Natural killer cell (primary cell): ENCODE results near the gene HK1. TPM values are rescaled to one million over a fixed set of nuclear protein-coding genes. Genes with fewer than 3 reads are reported as not detected.

ENCODE experiments used
- ATAC-seq, 3 donors: fragments of 150-1000 bp in 2 of 3; fragments of 200-7000 bp in 1 of 3; cut with Tn5 transposase; 1 replicate in 1 of 3; 2 replicates in 2 of 3; pipeline ENCODE4 v1.10.0; 2021; ENCODE audit warnings: mild to moderate bottlenecking in 2 of 3, moderate library complexity in 2 of 3
- DNase-seq, 2 donors: peaks; one replicate each; pipeline versions ENCODE4 v3.0.0 to v3.0.0-alpha.2; 2013 to 2021; ENCODE audit warnings: mixed read lengths in 1 of 2
- H3K27ac ChIP-seq: one replicate; pipeline ENCODE4 v1.5.1; 2013; ENCODE audit warnings: mild to moderate bottlenecking, low read length
- H3K27me3 ChIP-seq: one replicate; pipeline ENCODE4 v1.6.1; 2013; ENCODE audit warnings: low read length; ENCODE audit not compliant: control insufficient read depth, insufficient read depth
- H3K36me3 ChIP-seq: one replicate; pipeline ENCODE4 v1.6.1; 2013; ENCODE audit warnings: low read length; ENCODE audit not compliant: control insufficient read depth, insufficient read depth
- H3K4me1 ChIP-seq: one replicate; pipeline ENCODE4 v1.6.1; 2013; ENCODE audit warnings: low read length; ENCODE audit not compliant: control insufficient read depth, insufficient read depth
- H3K4me3 ChIP-seq: one replicate; pipeline ENCODE4 v1.5.1; 2013; ENCODE audit warnings: low read length
- H3K9me3 ChIP-seq: one replicate; pipeline ENCODE4 v1.6.1; 2013; ENCODE audit warnings: low read length; ENCODE audit not compliant: control insufficient read depth, insufficient read depth
- H3K27ac Mint-ChIP-seq, 2 donors: one replicate each; pipeline ENCODE4 v1.8.0; 2022; ENCODE audit warnings: mild to moderate bottlenecking in 2 of 2, mixed read lengths in 2 of 2, moderate library complexity in 1 of 2
- H3K27me3 Mint-ChIP-seq, 2 donors: one replicate each; pipeline ENCODE4 v1.8.0; 2022; ENCODE audit warnings: low read depth in 2 of 2, mixed read lengths in 2 of 2
- H3K36me3 Mint-ChIP-seq: one replicate; pipeline ENCODE4 v1.8.0; 2022; ENCODE audit warnings: mixed read lengths
- H3K4me1 Mint-ChIP-seq, 2 donors: one replicate each; pipeline ENCODE4 v1.8.0; 2022; ENCODE audit warnings: mixed read lengths in 2 of 2
- H3K4me3 Mint-ChIP-seq: one replicate; pipeline ENCODE4 v1.8.0; 2022; ENCODE audit warnings: mild to moderate bottlenecking, moderate library complexity, mixed read lengths
- H3K9me3 Mint-ChIP-seq, 2 donors: one replicate each; pipeline ENCODE4 v1.8.0; 2022; ENCODE audit warnings: mixed read lengths in 2 of 2
- CTCF ChIP-seq: fragments of 200-600 bp; IDR thresholded peaks from one replicate; pipeline ENCODE4 v1.8.0; 2022; ENCODE audit warnings: antibody characterized with exemption
- WGBS: methylation state at CpG from one replicate; pipeline ENCODE4 v1.1.7; 2013; ENCODE audit warnings: missing lambda C conversion rate; ENCODE audit not compliant: insufficient coverage; 5-methylcytosine and 5-hydroxymethylcytosine counted together
- intact Hi-C: fragments of 100-400 bp; cut with micrococcal nuclease; formaldehyde crosslinking; loops from one replicate; pipeline ENCODE4 v1.14.2; 2022
- total RNA-seq, 4 donors: library from RNA; stranded (reverse); fragments of 120-200 nt in 1 of 4; gene quantifications; one replicate each; pipeline versions ENCODE4 v1.2.3 to v1.2.4, GENCODE V29; 2013 to 2022

The HK1 gene
- total RNA-seq, 3 donors from 2014 or later (not counting 1 experiment from before 2014, with no cell fraction given): 58.4 to 72.6 (median 69.5) TPM

- Mint-ChIP-seq H3K4me1 (no peaks in the 10 kb centered on the region), H3K9me3 (no peaks in the 10 kb centered on the region), H3K36me3 (no peaks in the 10 kb centered on the region), H3K4me3 (no peak overlapping the region), H3K27ac (no peak overlapping the region), H3K27me3 (peaks cover 9 to 28% of the 10 kb centered on the region in 2 donors)
- intact Hi-C loops: no loop called here
- Histone ChIP-seq H3K9me3 (no peaks in the 10 kb centered on the region), H3K36me3 (no peaks in the 10 kb centered on the region), H3K27ac (no peak overlapping the region), H3K4me1 (peaks cover 4% of the 10 kb centered on the region), H3K27me3 (no peaks in the 10 kb centered on the region), H3K4me3 (no peak overlapping the region)
- no peak for TF ChIP-seq CTCF
- DNase-seq: no peak
- no peak for ATAC-seq
- 84% methylated on average over 10 of the region's 13 CpGs for WGBS
These were observed 159.3 kb downstream of the HK1 start for GRCh38 chr10:69437321-69438259.

- Mint-ChIP-seq H3K9me3 (no peaks in the 10 kb centered on the region), H3K27me3 (peaks cover 9 to 23% of the 10 kb centered on the region in 2 donors)
- WGBS: 50% methylated on average over 10 of the region's 10 CpGs
These were observed 160.4 kb downstream of the HK1 start for GRCh38 chr10:69438536-69439349.

GRCh38 chr10:69439350-69439739 is 161.0 kb downstream of the HK1 start:
- Histone ChIP-seq H3K9me3 (no peaks in the 10 kb centered on the region), H3K4me3 (no peak overlapping the region), H3K27me3 (no peaks in the 10 kb centered on the region), H3K36me3 (no peaks in the 10 kb centered on the region), H3K27ac (no peak overlapping the region), H3K4me1 (peaks cover 4% of the 10 kb centered on the region)
- Mint-ChIP-seq H3K27ac (no peak overlapping the region), H3K4me3 (no peak overlapping the region), H3K9me3 (no peaks in the 10 kb centered on the region), H3K36me3 (no peaks in the 10 kb centered on the region), H3K4me1 (no peaks in the 10 kb centered on the region), H3K27me3 (peaks cover 9 to 17% of the 10 kb centered on the region in 2 donors)
- 87% methylated on average over 5 of the region's 5 CpGs for WGBS
- intact Hi-C loops: no loop called here
- TF ChIP-seq CTCF: no peak
- no peak for DNase-seq
- ATAC-seq: no peak

More at GRCh38 chr10:69438536-69439349, 160.4 kb downstream of the HK1 start:
- Mint-ChIP-seq H3K4me3 (no peak overlapping the region), H3K4me1 (no peaks in the 10 kb centered on the region), H3K36me3 (no peaks in the 10 kb centered on the region), H3K27ac (no peak overlapping the region)
- no peak for TF ChIP-seq CTCF
- intact Hi-C loops: no loop called here
- Histone ChIP-seq H3K4me3 (no peak overlapping the region), H3K9me3 (no peaks in the 10 kb centered on the region), H3K27me3 (no peaks in the 10 kb centered on the region), H3K36me3 (no peaks in the 10 kb centered on the region), H3K27ac (no peak overlapping the region), H3K4me1 (peaks cover 4% of the 10 kb centered on the region)
- DNase-seq: no peak
- no peak for ATAC-seq
